GF-D8 (cell line): ENCODE results near the gene BIN1.

Experiments used
- DNase-seq: peaks from one replicate; lab custom pipeline; 2025; lab: John Stamatoyannopoulos, UW

Gene BIN1

GRCh38 chr2:127058246-127058953, 48.6 kb downstream of the BIN1 start:
- no peak for DNase-seq

DNA sequence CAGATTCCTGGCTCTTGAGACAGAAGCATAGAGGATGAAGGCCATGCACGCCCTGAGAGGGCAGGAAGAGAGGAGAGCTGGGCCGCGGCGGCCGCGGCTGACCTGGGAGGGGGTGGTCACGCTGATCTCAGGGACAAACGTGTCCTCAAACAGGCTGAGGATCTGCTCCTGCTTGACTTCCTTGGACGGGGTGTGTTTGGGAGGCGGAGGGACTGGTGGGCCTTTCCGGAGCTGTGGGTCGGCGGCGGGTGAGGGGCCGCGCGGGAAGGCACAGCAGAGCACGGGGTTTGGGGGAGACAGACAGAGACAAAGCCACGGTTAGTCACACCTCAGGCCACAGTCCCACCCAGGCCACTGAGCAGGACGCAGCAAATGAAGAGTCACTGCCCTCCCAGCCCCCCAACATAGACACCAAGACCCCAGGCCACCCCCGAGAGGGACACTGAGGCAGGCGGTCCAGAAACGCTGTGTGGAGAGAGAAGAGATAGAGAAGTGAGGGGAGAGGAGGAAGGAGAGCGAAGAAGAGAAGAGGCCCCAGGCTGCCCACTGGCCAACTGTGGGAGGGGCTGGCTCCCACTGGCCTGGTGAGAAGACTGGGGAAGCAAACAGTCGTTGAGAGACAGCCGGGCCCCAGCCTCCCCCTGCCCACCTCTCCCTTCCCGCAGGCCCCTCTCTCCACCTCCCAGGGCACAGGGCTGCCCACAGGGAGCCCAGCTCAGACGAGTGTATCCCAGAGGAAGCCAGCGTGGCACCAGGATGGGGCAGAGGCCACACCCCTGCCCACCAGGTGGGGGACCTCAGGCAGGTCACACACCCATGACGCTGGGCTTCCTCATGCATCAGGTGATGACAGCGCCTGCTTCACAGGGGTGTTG, 49.3 kb downstream of the BIN1 start:
- no peak for DNase-seq

GRCh38 chr2:127056631-127057370, 50.2 kb downstream of the BIN1 start:
- DNase-seq = no peak

GRCh38 chr2:127056086-127056485, 50.9 kb downstream of the BIN1 start:
- no peak for DNase-seq

DNA sequence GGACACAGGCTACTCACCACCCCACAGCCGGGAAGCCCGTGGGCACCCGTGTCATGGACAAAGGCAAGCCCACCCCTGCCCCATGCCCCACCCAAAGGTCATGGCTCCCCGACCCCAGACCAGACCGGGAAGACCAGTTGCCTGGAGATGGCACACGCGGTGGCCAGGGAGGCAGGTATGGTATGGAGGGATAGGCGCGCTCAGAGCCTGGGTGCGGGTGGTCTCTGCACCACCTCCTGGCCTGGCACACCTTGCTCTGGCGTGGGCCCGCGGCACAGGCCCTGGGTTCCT, 51.2 kb downstream of the BIN1 start:
- DNase-seq = no peak

- no peak for DNase-seq
Observed at GRCh38 chr2:127054996-127055785, 51.8 kb downstream of the BIN1 start.

GRCh38 chr2:127054604-127054930, 52.4 kb downstream of the BIN1 start:
- no peak for DNase-seq

- no peak for DNase-seq
Observed at GRCh38 chr2:127053731-127054603, 53.0 kb downstream of the BIN1 start.

DNA sequence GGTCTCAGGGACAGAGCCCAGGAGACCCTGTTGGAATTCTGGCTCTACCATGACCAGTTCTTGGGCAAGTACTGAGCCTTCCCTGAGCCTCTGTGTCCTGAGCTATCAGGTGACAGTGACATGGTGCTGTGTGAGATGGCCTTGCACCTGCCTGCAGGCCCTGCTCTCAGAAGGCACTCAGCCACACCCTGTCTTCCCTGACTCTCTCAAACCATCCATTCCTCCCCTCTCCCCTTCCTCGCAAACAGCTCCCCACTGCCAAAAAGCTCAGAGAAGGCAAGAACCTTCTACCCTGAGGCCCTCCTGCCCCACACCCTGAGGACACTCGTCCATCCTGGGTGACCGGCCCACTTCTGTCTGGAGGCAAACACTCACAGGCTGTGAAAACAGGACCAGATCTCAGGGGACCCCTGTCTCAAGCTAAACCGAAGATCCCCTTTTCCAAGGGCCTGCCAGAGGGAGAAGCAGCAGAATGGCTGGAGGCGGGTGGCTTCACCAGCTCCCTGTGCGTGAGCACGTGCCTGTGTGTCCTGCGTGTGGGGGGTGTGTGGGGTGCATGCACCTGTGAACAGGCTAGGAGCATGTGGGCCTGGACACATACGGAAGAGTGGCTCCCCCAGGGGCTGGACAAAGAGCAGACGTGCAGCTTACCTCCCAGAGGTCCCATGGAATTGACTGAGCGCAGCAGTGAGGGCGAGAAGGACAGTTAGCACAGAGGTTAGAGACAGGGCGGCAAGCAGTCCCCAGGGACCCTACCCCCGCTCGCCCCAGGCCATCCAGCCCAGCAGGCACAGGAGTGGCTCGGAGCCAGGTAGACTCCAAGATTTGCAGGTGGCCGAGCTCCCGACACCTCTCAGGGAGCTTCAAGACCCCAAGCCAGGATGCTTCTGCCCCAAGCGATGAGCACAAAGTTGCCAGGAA, 53.9 kb downstream of the BIN1 start:
- no peak for DNase-seq

DNA sequence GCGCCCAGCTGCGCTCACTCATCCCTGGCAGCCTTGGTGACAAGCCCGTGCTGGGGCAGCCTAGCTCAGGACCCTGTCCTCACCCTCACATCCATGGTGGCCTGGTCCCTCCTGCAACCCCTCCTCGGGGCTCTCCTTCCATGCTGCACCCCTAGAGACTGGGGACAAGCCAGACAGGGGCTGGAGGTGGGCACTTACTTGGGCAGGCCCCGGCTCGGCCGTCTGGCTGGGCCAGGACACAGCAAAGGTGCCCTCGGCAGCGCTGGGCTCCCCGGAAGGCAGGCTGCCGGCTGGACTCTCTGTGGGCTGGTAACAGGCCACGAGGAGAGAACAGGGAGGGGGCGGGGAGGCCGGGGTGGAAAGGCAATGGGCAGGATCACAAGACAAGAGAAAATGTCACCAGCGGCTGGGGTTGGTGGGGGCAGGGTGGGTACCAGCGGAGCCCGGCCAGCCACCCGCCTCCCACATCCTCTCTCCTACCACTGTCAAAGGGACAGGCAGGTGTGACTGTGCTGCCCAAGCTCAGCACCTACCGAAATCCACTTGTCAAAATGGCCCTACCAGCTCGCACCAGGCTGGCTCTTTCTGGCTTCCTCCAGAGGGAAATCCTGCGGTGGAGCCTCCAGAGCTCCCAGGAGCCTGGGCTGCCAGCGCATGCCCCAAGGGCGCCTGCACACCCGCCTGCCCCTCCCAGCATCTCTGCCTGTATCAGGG, 54.7 kb downstream of the BIN1 start:
- no peak for DNase-seq

- no peak for DNase-seq
Observed at GRCh38 chr2:127051116-127052056, 55.6 kb downstream of the BIN1 start.

- DNase-seq = no peak
Observed at GRCh38 chr2:127050803-127051115, 56.2 kb downstream of the BIN1 start.

DNA sequence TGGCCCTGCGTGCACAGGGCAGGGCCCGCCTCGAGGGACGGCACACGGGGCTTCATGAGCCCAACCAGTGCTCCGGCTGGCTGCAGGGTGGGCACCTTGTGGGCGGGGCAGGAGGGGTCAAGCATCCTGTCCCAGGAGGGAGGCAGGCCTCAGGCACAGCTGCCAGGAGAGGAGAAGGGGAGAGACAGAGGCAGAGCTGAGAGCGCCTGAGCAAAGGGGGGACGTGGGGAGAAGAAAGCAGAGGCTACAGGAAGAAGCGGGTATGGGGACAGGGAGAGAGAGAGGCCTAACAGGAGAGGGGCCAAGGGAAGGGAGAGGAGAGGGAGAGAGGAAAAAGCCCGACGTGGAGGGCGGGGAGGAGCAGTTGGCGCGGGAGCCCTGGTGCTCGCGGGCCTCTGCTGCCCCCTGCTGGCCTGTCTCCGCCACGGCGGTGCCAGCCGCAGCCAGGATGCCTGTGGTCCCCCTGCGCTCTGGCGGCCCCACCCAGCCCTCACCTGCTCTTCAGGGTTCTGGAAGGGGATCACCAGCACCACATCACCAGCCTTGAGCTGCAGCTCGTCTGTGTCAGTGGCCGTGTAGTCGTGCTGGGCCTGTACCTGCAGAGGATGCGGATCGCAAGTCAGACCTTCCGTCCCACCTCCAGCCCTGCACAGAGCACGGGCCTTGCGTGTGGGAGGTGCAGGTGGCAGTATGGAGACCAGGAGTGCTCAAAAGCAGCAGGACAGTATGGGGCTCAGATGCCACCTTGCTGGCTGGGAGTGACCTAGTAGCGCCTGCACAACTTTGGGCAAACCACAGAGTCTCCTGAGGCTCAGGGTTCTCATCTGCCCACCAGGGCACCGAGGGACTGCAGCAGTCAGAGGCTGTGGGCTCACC, 56.8 kb downstream of the BIN1 start:
- DNase-seq = no peak

DNA sequence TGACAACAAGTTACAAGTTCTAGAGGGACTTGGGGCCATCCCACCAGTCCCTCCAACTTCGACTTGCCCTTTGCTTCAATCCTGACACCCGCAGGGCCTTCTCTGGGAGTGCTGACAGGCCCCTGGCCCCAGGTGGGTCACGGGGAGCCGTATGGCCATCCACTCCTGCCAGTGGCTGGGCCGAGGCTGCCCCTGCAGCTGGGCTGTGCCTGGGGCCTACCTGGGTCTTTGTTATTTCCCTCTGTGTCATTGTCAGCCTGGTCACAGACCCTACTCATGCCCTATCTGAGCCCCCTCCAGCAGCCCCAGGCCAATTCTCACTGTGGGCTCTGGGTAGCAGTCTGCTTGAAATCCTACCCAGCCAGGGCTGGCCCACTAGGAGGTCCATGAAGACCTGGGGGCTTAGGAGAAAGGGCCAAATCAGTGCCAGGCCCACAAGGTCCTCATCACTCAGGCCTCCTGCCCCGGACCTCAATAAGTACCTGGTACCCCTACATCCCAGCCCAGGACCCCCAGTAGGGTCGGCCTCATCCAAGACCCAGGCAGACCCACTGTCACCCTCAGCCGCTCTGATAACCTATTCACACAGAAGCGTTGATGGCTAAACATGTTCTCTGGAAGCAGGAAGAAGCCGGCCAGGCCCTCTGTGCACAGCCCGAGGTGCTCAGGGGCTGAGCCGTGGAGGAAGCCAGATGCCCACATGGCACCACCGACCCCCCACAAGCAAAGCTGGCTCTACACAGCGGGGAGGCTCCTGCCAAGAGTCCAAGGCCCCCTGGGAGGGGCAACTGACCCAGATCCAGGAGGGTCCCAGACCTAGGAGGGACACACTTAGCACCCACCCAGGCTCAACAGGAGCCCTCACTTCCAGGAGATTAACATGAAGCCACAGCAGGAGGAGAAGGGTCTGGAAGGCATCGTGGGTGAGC, 57.7 kb downstream of the BIN1 start:
- no peak for DNase-seq

GRCh38 chr2:127048618-127048935, 58.4 kb downstream of the BIN1 start:
- DNase-seq = no peak
